MCF 10A (cell line): Measurements from ENCODE around the gene NEUROD1. TPM values are rescaled to one million over a fixed set of nuclear protein-coding genes. Genes with fewer than 3 reads are reported as not detected.

Experiments used
- BruUV-seq: library from RNA; stranded (reverse); fragments of 400-500 nt; replicated peaks from 2 replicates; lab custom pipeline; 2021; lab: Mats Ljungman, UMichigan
- CTCF ChIA-PET: fragments of 300-600 bp; sonication (Branson Sonifier 250); formaldehyde crosslinking; extraction: SDS; loops from one replicate; lab custom pipeline; 2021; ENCODE audit warnings: antibody characterized with exemption, inconsistent platforms; lab: Yijun Ruan, JAX
- POLR2A ChIA-PET: fragments of 300-600, 350-650 bp; sonication (Branson Sonifier 250); formaldehyde crosslinking; extraction: SDS; loops from one replicate; lab custom pipeline; 2020; ENCODE audit warnings: antibody characterized with exemption, inconsistent platforms; lab: Yijun Ruan, JAX
- DNase-seq: peaks from one replicate; pipeline ENCODE4 v3.0.0-alpha.2; 2018; ENCODE audit not compliant: unreplicated experiment
- H3K27ac Mint-ChIP-seq: one replicate; pipeline ENCODE4 v1.8.0; 2022; ENCODE audit warnings: mild to moderate bottlenecking, low read depth, mixed read lengths; ENCODE audit not compliant: unreplicated experiment
- H3K27me3 Mint-ChIP-seq: one replicate; pipeline ENCODE4 v1.8.0; 2022; ENCODE audit warnings: mixed read lengths; ENCODE audit not compliant: insufficient read depth, unreplicated experiment
- H3K36me3 Mint-ChIP-seq: one replicate; pipeline ENCODE4 v1.8.0; 2022; ENCODE audit warnings: mild to moderate bottlenecking, moderate library complexity, mixed read lengths; ENCODE audit not compliant: insufficient read depth, unreplicated experiment
- H3K4me1 Mint-ChIP-seq: one replicate; pipeline ENCODE4 v1.8.0; 2022; ENCODE audit warnings: mixed read lengths; ENCODE audit not compliant: insufficient read depth, unreplicated experiment
- H3K4me3 Mint-ChIP-seq: one replicate; pipeline ENCODE4 v1.8.0; 2022; ENCODE audit warnings: mild to moderate bottlenecking, moderate library complexity, mixed read lengths; ENCODE audit not compliant: unreplicated experiment
- H3K9me3 Mint-ChIP-seq: one replicate; pipeline ENCODE4 v1.8.0; 2022; ENCODE audit warnings: mixed read lengths; ENCODE audit not compliant: unreplicated experiment
- CTCF ChIP-seq: fragments of 200-600 bp; IDR thresholded peaks from one replicate; pipeline ENCODE4 v1.8.0; 2022; ENCODE audit warnings: antibody characterized with exemption, mild to moderate bottlenecking; ENCODE audit not compliant: unreplicated experiment
- intact Hi-C: fragments of 100-400 bp; cut with micrococcal nuclease; formaldehyde crosslinking; loops from 2 replicates; pipeline ENCODE4 v1.14.1; 2022
- total RNA-seq: library from RNA; stranded (reverse); gene quantifications from 2 replicates; pipeline ENCODE4 v1.2.3, GENCODE V29; 2022

NEUROD1 gene
- total RNA-seq, 1 experiment from 2014 or later: not detected

GRCh38 chr2:181697126-181697525, 16.8 kb upstream of the NEUROD1 start:
- no peaks in the 10 kb centered on the region for H3K36me3 Mint-ChIP-seq
- BruUV-seq: no TSS peak
- peaks cover 19% of the 10 kb centered on the region for H3K27me3 Mint-ChIP-seq
- POLR2A ChIA-PET: no interaction called here
- H3K4me1 Mint-ChIP-seq: no peaks in the 10 kb centered on the region
- no peak for TF ChIP-seq CTCF
- H3K9me3 Mint-ChIP-seq: no peaks in the 10 kb centered on the region
- intact Hi-C loops: no loop called here
- CTCF ChIA-PET: interaction anchor here (0.7 to 1.3 kb wide), 2 partner anchors 17 to 18 kb away, joined by 3 to 6 read pairs; no protein-coding TSS in a partner anchor
- H3K4me3 Mint-ChIP-seq: no peak overlapping the region
- DNase-seq: no peak
- no peak overlapping the region for H3K27ac Mint-ChIP-seq

- no peak for TF ChIP-seq CTCF
- intact Hi-C loops: no loop called here
- H3K4me1 Mint-ChIP-seq: no peaks in the 10 kb centered on the region
- H3K27ac Mint-ChIP-seq: no peak overlapping the region
- no peak overlapping the region for H3K4me3 Mint-ChIP-seq
- DNase-seq: no peak
- CTCF ChIA-PET: interaction anchor here (0.6 to 1.0 kb wide), 2 partner anchors 239 to 952 kb away, joined by 3 read pairs; no protein-coding TSS in a partner anchor
- peaks cover 19% of the 10 kb centered on the region for H3K27me3 Mint-ChIP-seq
- POLR2A ChIA-PET: no interaction called here
- H3K36me3 Mint-ChIP-seq: no peaks in the 10 kb centered on the region
- no peaks in the 10 kb centered on the region for H3K9me3 Mint-ChIP-seq
- no TSS peak for BruUV-seq
Observed at GRCh38 chr2:181694271-181694670, 14.0 kb upstream of the NEUROD1 start.

GRCh38 chr2:181690860-181691259, 10.5 kb upstream of the NEUROD1 start:
- H3K9me3 Mint-ChIP-seq: no peaks in the 10 kb centered on the region
- no peak overlapping the region for H3K27ac Mint-ChIP-seq
- POLR2A ChIA-PET: no interaction called here
- no peak overlapping the region for H3K4me3 Mint-ChIP-seq
- no peaks in the 10 kb centered on the region for H3K36me3 Mint-ChIP-seq
- DNase-seq: no peak
- BruUV-seq: no TSS peak
- no peaks in the 10 kb centered on the region for H3K4me1 Mint-ChIP-seq
- TF ChIP-seq CTCF: no peak
- CTCF ChIA-PET: interaction anchor here (1.3 kb wide), 1 partner anchor 118 kb away, joined by 5 read pairs; no protein-coding TSS in a partner anchor
- peaks cover 13% of the 10 kb centered on the region for H3K27me3 Mint-ChIP-seq
- intact Hi-C loops: no loop called here

GRCh38 chr2:181686576-181687185, 6.4 kb upstream of the NEUROD1 start:
- DNase-seq: no peak
- ChIA-PET CTCF (interaction anchor here (1.4 kb wide), 1 partner anchor 113 kb away, joined by 3 read pairs; no protein-coding TSS in a partner anchor), POLR2A (no interaction called here)
- Mint-ChIP-seq H3K4me3 (no peak overlapping the region), H3K27me3 (peaks cover 53% of the 10 kb centered on the region), H3K36me3 (no peaks in the 10 kb centered on the region), H3K27ac (no peak overlapping the region), H3K9me3 (peaks cover 4% of the 10 kb centered on the region), H3K4me1 (no peaks in the 10 kb centered on the region)
- intact Hi-C loops: no loop called here
- BruUV-seq: no TSS peak
- TF ChIP-seq CTCF: no peak
